HG02610 (cell line): ENCODE data around the gene SLC26A3.

Source experiments
- ATAC-seq: cut with Tn5 transposase; IDR thresholded peaks from one replicate; pipeline ENCODE4 v1.9.1; 2021; ENCODE audit warnings: mild to moderate bottlenecking, moderate library complexity; ENCODE audit not compliant: unreplicated experiment

SLC26A3 gene

GRCh38 chr7:107751113-107751512, 51.9 kb downstream of the SLC26A3 start:
- ATAC-seq = no peak

- ATAC-seq = no peak
These were observed 57.0 kb downstream of the SLC26A3 start for GRCh38 chr7:107746006-107746405.

GRCh38 chr7:107744345-107744750, 58.7 kb downstream of the SLC26A3 start:
- ATAC-seq = peak; percentile 35

- ATAC-seq = peak; percentile 90
These were observed 59.3 kb downstream of the SLC26A3 start, which contains the start of gene CBLL1 for GRCh38 chr7:107743567-107744344. Gene CBLL1, plus strand, starts transcription at chr7:107744142. Its CDS starts 22 bp downstream, at chr7:107744164.

GRCh38 chr7:107742678-107743566, 60.1 kb downstream of the SLC26A3 start:
- ATAC-seq = peak; percentile 33

- ATAC-seq = no peak
These were observed 74.7 kb downstream of the SLC26A3 start for GRCh38 chr7:107728276-107728675.

GRCh38 chr7:107726356-107727130, 76.5 kb downstream of the SLC26A3 start:
- ATAC-seq = no peak

GRCh38 chr7:107725138-107725740, 77.8 kb downstream of the SLC26A3 start:
- ATAC-seq = no peak

GRCh38 chr7:107723255-107723654, 79.8 kb downstream of the SLC26A3 start:
- no peak for ATAC-seq

GRCh38 chr7:107721286-107721685, 81.7 kb downstream of the SLC26A3 start:
- ATAC-seq = no peak

- ATAC-seq = no peak
These were observed 84.4 kb downstream of the SLC26A3 start for GRCh38 chr7:107718456-107719193.

- no peak for ATAC-seq
These were observed 87.5 kb downstream of the SLC26A3 start for GRCh38 chr7:107715531-107715930.
